GM12872 (cell line): ENCODE data around the gene THADA.

Source experiments
- CTCF ChIP-seq: IDR thresholded peaks from 3 replicates; pipeline ENCODE4 v1.5.1; 2011; ENCODE audit warnings: low read depth, mild to moderate bottlenecking, low read length, moderate library complexity; ENCODE audit not compliant: insufficient read depth

THADA gene

GRCh38 chr2:43605851-43606250 is 10.0 kb upstream of the THADA start:
- no peak for TF ChIP-seq CTCF

GRCh38 chr2:43605079-43605655 is 9.3 kb upstream of the THADA start:
- TF ChIP-seq CTCF = peak; percentile 51

GRCh38 chr2:43604674-43605073 is 8.8 kb upstream of the THADA start:
- TF ChIP-seq CTCF = no peak

GRCh38 chr2:43594875-43595274 is 963 bp downstream of the THADA start:
- no peak for TF ChIP-seq CTCF

GRCh38 chr2:43593254-43593653 is 2.6 kb downstream of the THADA start:
- TF ChIP-seq CTCF = no peak

- TF ChIP-seq CTCF = no peak
Measured at GRCh38 chr2:43592443-43592842, 3.4 kb downstream of the THADA start.

- no peak for TF ChIP-seq CTCF
Measured at GRCh38 chr2:43585708-43586107, 10.1 kb downstream of the THADA start.

- no peak for TF ChIP-seq CTCF
Measured at GRCh38 chr2:43579275-43579981, 16.4 kb downstream of the THADA start.
